AG04450 (cell line): ENCODE data around the gene INCA1. TPM values are rescaled to one million over a fixed set of nuclear protein-coding genes. Genes with fewer than 3 reads are reported as not detected.
A peak's percentile ranks its signal among the peaks of the same experiment; 100 is the strongest.

Experiments
- CTCF ChIA-PET: fragments of 300-600, 350-600 bp; formaldehyde crosslinking; extraction: SDS; loops from one replicate; lab custom pipeline; 2022; ENCODE audit warnings: antibody characterized with exemption, inconsistent platforms; lab: Charles Lee
- POLR2A ChIA-PET: fragments of 350-600 bp; formaldehyde crosslinking; extraction: SDS; loops from one replicate; lab custom pipeline; 2021; ENCODE audit warnings: antibody characterized with exemption, inconsistent platforms; lab: Yijun Ruan, JAX
- DNase-seq: peaks from one replicate; pipeline ENCODE4 v3.0.0-alpha.2; 2011; ENCODE audit warnings: low read depth, low spot score
- H3K27ac ChIP-seq: one replicate; pipeline ENCODE4 v1.5.1; 2012; ENCODE audit warnings: low read depth, low read length, control low read depth
- H3K27me3 ChIP-seq: one replicate; pipeline ENCODE4 v1.6.0; 2012; ENCODE audit warnings: low read length; ENCODE audit not compliant: control insufficient read depth, insufficient read depth
- H3K4me3 ChIP-seq: 2 replicates; pipeline ENCODE4 v1.5.1; 2011; ENCODE audit warnings: mild to moderate bottlenecking, low read depth, low read length, control low read depth
- H3K9me3 ChIP-seq: 2 replicates; pipeline ENCODE4 v1.5.1; 2012; ENCODE audit warnings: low read length; ENCODE audit not compliant: control insufficient read depth, insufficient read depth
- polyA plus RNA-seq: library from polyadenylated mRNA; depleted of rRNA; stranded (reverse); fragments of >200 nt; gene quantifications from 2 replicates; pipeline ENCODE4 v1.2.3, GENCODE V29; 2011
- TF ChIP-seq, protein P1 (sequence below): IDR thresholded peaks from 2 replicates; pipeline ENCODE4 v1.5.1; 2011; ENCODE audit warnings: low read depth, low read length, control low read depth, inconsistent platforms

Gene INCA1
- polyA plus RNA-seq, 1 experiment: 0.29 TPM

DNA sequence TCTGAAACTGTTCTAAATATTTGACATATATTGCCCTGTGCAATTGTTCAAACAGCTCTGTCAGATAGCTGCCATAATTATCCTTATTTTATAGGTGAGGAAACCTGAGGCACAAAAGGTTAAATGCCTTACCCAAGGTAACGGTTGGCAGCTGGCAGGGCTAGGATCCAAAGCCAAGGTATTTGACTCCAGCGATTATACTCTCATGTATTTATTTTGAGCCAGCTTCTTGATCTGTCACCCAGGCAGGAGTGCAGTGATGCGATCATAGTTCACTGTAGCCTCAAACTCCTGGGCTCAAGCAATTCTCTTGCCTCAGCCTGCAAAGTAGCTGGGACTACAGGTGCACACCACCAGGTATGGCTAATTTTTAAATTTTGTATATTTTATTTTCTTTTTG lies 39.2 kb downstream of the INCA1 start:
- ChIA-PET POLR2A (interaction anchor here (2.1 kb wide), 1 partner anchor 8 kb away, joined by 25 read pairs; no protein-coding TSS in a partner anchor), CTCF (interaction anchor here (0.8 kb wide), 1 partner anchor 15 kb away, joined by 3 read pairs; no protein-coding TSS in a partner anchor)
- Histone ChIP-seq H3K27ac (no peak overlapping the region), H3K4me3 (no peak overlapping the region), H3K27me3 (no peaks in the 10 kb centered on the region), H3K9me3 (no peaks in the 10 kb centered on the region)
- TF ChIP-seq, protein P1, sequence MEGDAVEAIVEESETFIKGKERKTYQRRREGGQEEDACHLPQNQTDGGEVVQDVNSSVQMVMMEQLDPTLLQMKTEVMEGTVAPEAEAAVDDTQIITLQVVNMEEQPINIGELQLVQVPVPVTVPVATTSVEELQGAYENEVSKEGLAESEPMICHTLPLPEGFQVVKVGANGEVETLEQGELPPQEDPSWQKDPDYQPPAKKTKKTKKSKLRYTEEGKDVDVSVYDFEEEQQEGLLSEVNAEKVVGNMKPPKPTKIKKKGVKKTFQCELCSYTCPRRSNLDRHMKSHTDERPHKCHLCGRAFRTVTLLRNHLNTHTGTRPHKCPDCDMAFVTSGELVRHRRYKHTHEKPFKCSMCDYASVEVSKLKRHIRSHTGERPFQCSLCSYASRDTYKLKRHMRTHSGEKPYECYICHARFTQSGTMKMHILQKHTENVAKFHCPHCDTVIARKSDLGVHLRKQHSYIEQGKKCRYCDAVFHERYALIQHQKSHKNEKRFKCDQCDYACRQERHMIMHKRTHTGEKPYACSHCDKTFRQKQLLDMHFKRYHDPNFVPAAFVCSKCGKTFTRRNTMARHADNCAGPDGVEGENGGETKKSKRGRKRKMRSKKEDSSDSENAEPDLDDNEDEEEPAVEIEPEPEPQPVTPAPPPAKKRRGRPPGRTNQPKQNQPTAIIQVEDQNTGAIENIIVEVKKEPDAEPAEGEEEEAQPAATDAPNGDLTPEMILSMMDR: no peak
- no peak for DNase-seq

DNA sequence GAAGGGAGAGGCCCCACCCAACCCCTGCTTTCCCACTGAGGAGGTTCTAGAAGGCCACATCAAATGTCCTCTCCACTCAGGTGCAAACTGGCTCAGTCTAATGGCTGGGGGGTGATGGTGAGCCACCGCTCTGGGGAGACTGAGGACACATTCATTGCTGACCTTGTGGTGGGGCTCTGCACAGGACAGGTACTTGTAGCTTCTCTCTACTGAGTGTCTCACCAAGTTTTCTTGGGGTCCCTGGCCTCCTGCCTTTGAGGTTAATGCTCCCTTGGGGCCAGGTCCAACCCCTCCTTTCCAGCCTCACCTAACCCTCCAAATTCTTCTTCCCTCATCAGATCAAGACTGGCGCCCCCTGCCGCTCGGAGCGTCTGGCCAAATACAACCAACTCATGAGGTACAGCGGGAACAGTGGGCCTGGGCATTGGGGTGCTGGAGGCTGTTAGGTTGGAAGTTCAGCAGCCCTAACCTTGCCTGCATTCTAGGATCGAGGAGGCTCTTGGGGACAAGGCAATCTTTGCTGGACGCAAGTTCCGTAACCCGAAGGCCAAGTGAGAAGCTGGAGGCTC lies 40.7 kb downstream of the INCA1 start:
- TF ChIP-seq, protein P1: peak; percentile 6; the same call in 1 of the 2 replicates
- H3K27me3 ChIP-seq: no peaks in the 10 kb centered on the region
- ChIA-PET CTCF (no interaction called here), POLR2A (interaction anchor here (2.1 kb wide), 1 partner anchor 10 kb away, joined by 25 read pairs; no protein-coding TSS in a partner anchor)
- H3K9me3 ChIP-seq: no peaks in the 10 kb centered on the region
- DNase-seq: no peak
- no peak overlapping the region for H3K4me3 ChIP-seq
- H3K27ac ChIP-seq: no peak overlapping the region

DNA sequence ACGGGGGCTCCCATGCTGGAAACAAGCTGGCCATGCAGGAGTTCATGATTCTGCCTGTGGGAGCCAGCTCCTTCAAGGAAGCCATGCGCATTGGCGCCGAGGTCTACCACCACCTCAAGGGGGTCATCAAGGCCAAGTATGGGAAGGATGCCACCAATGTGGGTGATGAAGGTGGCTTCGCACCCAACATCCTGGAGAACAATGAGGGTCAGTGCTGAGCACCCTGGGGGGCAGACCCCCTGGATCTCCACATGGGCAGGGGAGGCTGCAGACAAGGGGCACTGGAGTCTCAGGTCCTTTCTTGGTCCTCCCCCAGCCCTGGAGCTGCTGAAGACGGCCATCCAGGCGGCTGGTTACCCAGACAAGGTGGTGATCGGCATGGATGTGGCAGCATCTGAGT lies 42.2 kb downstream of the INCA1 start:
- TF ChIP-seq, protein P1: no peak
- Histone ChIP-seq H3K4me3 (no peak overlapping the region), H3K27ac (no peak overlapping the region), H3K27me3 (no peaks in the 10 kb centered on the region), H3K9me3 (no peaks in the 10 kb centered on the region)
- DNase-seq: no peak
- CTCF ChIA-PET: interaction anchor here (1.6 kb wide), 1 partner anchor 47 kb away, joined by 5 read pairs; no protein-coding TSS in a partner anchor
- POLR2A ChIA-PET: no interaction called here

DNA sequence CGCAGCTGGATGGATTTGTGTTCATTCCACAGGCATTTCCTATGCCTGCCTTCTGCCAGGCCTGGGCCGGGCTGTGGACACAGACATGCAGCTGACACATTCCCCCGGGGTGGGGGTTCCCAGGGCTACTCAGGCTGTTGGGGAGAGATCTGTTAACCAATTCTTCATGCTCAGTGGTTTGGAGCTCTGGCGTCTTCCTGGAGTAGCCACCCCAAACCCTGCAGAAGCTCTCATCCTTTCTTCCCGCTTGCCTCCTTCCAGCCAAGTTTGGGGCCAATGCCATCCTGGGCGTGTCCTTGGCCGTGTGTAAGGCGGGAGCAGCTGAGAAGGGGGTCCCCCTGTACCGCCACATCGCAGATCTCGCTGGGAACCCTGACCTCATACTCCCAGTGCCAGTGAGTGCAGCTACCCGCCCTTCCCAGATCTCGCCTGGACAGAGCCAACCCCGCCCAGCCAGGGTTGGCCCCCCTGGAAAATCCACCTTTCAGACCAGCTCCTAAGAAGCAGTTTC lies 43.8 kb downstream of the INCA1 start:
- Histone ChIP-seq H3K27ac (peak overlapping the region; percentile 73), H3K4me3 (no peak overlapping the region), H3K9me3 (no peaks in the 10 kb centered on the region), H3K27me3 (no peaks in the 10 kb centered on the region)
- ChIA-PET POLR2A (interaction anchor here (0.7 to 9.1 kb wide), 4 partner anchors 9 to 78 kb away, joined by 3 to 128 read pairs (median 5); partner anchors contain the start of gene SPAG7), CTCF (interaction anchor here (0.9 kb wide), 1 partner anchor 14 kb away, joined by 3 read pairs; the partner anchor contains the start of gene SPAG7)
- TF ChIP-seq, protein P1: no peak
- no peak for DNase-seq

DNA sequence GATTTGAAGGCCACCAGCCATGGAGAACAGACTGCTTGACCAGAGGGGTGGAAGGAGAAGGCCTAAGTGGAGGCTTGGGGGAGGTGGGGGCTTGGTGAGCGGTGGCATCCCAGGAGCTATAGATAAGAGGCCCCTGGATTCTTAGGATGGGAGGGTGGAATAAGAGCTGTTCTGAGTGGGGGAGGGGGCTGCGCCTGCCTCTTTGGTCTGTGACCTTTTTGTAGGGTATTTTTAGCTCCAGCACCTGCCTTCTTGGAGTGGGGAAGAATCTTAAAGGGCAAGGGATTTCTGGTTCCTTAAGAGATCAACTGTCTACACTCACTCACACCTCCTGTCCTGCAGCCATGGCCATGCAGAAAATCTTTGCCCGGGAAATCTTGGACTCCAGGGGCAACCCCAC lies 45.8 kb downstream of the INCA1 start:
- TF ChIP-seq, protein P1: no peak
- CTCF ChIA-PET: interaction anchor here (0.6 to 1.1 kb wide), 3 partner anchors 43 to 111 kb away, joined by 3 to 4 read pairs (median 3); no protein-coding TSS in a partner anchor
- POLR2A ChIA-PET: interaction anchor here (0.6 to 9.1 kb wide), 3 partner anchors 12 to 330 kb away, joined by 6 to 128 read pairs (median 7); partner anchors contain the start of genes RNF167, SLC25A11 and SPAG7
- Histone ChIP-seq H3K9me3 (peaks cover 3% of the 10 kb centered on the region; the same call in 1 of the 2 replicates), H3K27me3 (no peaks in the 10 kb centered on the region), H3K4me3 (no peak overlapping the region), H3K27ac (no peak overlapping the region)
- DNase-seq: no peak
